Activated CD8-positive, alpha-beta memory T cell treated with anti-CD3 and anti-CD28 coated beads for 48 hours (primary cell): Measurements from ENCODE around the gene CD37.
"Not testable (repeated sequence)": the region's sequence is repeated elsewhere in the genome, so short reads cannot be mapped to it uniquely, and the experiment has no call there.

Experiments used
- DNase-seq, 3 experiments: peaks; one replicate each; pipeline ENCODE4 v3.0.0-alpha.2; 2020; ENCODE audit warnings: low read depth in 2 of 3, low spot score in 2 of 3

CD37 gene

GRCh38 chr19:49347191-49347590 lies 12.0 kb downstream of the CD37 start:
- DNase-seq = no peak

- no peak for DNase-seq
Observed at GRCh38 chr19:49347835-49348234, 12.6 kb downstream of the CD37 start.

- DNase-seq = no peak
Observed at GRCh38 chr19:49348305-49349189, 13.3 kb downstream of the CD37 start.

GRCh38 chr19:49349567-49349966 lies 14.4 kb downstream of the CD37 start:
- no peak for DNase-seq

GRCh38 chr19:49355909-49356353 lies 20.7 kb downstream of the CD37 start:
- no peak for DNase-seq

- DNase-seq = no peak
Observed at GRCh38 chr19:49356382-49356781, 21.2 kb downstream of the CD37 start.

- no peak for DNase-seq
Observed at GRCh38 chr19:49357186-49357585, 22.0 kb downstream of the CD37 start.

- DNase-seq = no peak
Observed at GRCh38 chr19:49359851-49360820, 24.9 kb downstream of the CD37 start.

- DNase-seq = no peak
Observed at GRCh38 chr19:49361438-49362047, 26.3 kb downstream of the CD37 start.

GRCh38 chr19:49362048-49362928 lies 27.1 kb downstream of the CD37 start, which contains the start of gene TEAD2:
Gene TEAD2 (minus strand): TSS chr19:49362416. CDS start chr19:49360075, 2,341 bp downstream.
- no peak for DNase-seq

GRCh38 chr19:49362929-49363267 lies 27.7 kb downstream of the CD37 start:
- DNase-seq = no peak

- DNase-seq = peak; percentile 64 to 80 (median 69)
Observed at GRCh38 chr19:49363268-49364082, 28.3 kb downstream of the CD37 start, which contains the start of gene DKKL1. Gene DKKL1 (plus strand): TSS chr19:49363877. CDS start chr19:49363999, 122 bp downstream.

GRCh38 chr19:49364083-49364737 lies 29.0 kb downstream of the CD37 start:
- no peak for DNase-seq

- DNase-seq = no peak
Observed at GRCh38 chr19:49366110-49366509, 30.9 kb downstream of the CD37 start.

- DNase-seq = no peak
Observed at GRCh38 chr19:49368711-49369358, 33.6 kb downstream of the CD37 start.

GRCh38 chr19:49371184-49371583 lies 36.0 kb downstream of the CD37 start:
- no peak for DNase-seq

GRCh38 chr19:49373174-49373573 lies 38.0 kb downstream of the CD37 start:
- DNase-seq = not testable (repeated sequence)
